Subcutaneous abdominal adipose tissue (tissue), 5 donors: Measurements from ENCODE around the gene SLC16A10.

ENCODE experiments used
- H3K27ac ChIP-seq: one replicate; pipeline ENCODE4 v1.7.0; 2013; ENCODE audit warnings: low read depth, mild to moderate bottlenecking, inconsistent platforms, low read length, moderate library complexity
- H3K27me3 ChIP-seq, 5 donors: one replicate each; pipeline ENCODE4 v1.7.0; 2013; ENCODE audit warnings: low read length in 5 of 5, inconsistent platforms in 1 of 5; ENCODE audit not compliant: control insufficient read depth in 5 of 5, insufficient read depth in 4 of 5
- H3K36me3 ChIP-seq, 5 donors: one replicate each; pipeline ENCODE4 v1.7.0; 2013; ENCODE audit warnings: low read length in 5 of 5; ENCODE audit not compliant: control insufficient read depth in 5 of 5, insufficient read depth in 5 of 5
- H3K4me1 ChIP-seq, 5 donors: one replicate each; pipeline ENCODE4 v1.7.0; 2013; ENCODE audit warnings: low read length in 5 of 5, mild to moderate bottlenecking in 3 of 5, moderate library complexity in 1 of 5; ENCODE audit not compliant: control insufficient read depth in 5 of 5, insufficient read depth in 5 of 5
- H3K4me3 ChIP-seq, 5 donors: one replicate each; pipeline ENCODE4 v1.7.0; 2013; ENCODE audit warnings: low read length in 5 of 5, low read depth in 1 of 5
- H3K9ac ChIP-seq, 5 donors: one replicate each; pipeline ENCODE4 v1.7.0; 2013; ENCODE audit warnings: low read length in 5 of 5, mild to moderate bottlenecking in 4 of 5, moderate library complexity in 3 of 5
- H3K9me3 ChIP-seq, 5 donors: one replicate each; pipeline ENCODE4 v1.7.0; 2013; ENCODE audit warnings: low read length in 5 of 5; ENCODE audit not compliant: control insufficient read depth in 5 of 5
- donor health status: healthy.
- donor health status: healthy.
- donor health status: healthy.
- donor health status: healthy.
- donor health status: healthy.

The SLC16A10 gene

GRCh38 chr6:111107589-111107988, 20.3 kb downstream of the SLC16A10 start:
- no peak overlapping the region for H3K4me3 ChIP-seq
- H3K36me3 ChIP-seq: no peaks in the 10 kb centered on the region
- H3K9me3 ChIP-seq: peaks cover 0 to 9% (median 4%) of the 10 kb centered on the region in 5 donors
- H3K4me1 ChIP-seq: no peaks in the 10 kb centered on the region
- no peaks in the 10 kb centered on the region for H3K27me3 ChIP-seq
- no peak overlapping the region for H3K9ac ChIP-seq
- H3K27ac ChIP-seq: no peak overlapping the region

GRCh38 chr6:111110036-111110435, 22.7 kb downstream of the SLC16A10 start:
- H3K36me3 ChIP-seq: no peaks in the 10 kb centered on the region
- peaks cover 0 to 9% (median 0%) of the 10 kb centered on the region in 5 donors for H3K4me1 ChIP-seq
- H3K27ac ChIP-seq: no peak overlapping the region

GRCh38 chr6:111113336-111114086, 26.2 kb downstream of the SLC16A10 start:
- H3K27me3 ChIP-seq: no peaks in the 10 kb centered on the region
- no peak overlapping the region for H3K4me3 ChIP-seq
- peak overlapping the region in 2 of 5 donors; percentile 25 to 71 for H3K9ac ChIP-seq
- peaks cover 0 to 9% (median 0%) of the 10 kb centered on the region in 5 donors for H3K4me1 ChIP-seq
- H3K9me3 ChIP-seq: no peaks in the 10 kb centered on the region
- no peaks in the 10 kb centered on the region for H3K36me3 ChIP-seq
- H3K27ac ChIP-seq: peak overlapping the region; percentile 56

More at GRCh38 chr6:111110036-111110435, 22.7 kb downstream of the SLC16A10 start:
- Histone ChIP-seq H3K4me3 (no peak overlapping the region), H3K9ac (no peak overlapping the region), H3K9me3 (peaks cover 0 to 9% (median 4%) of the 10 kb centered on the region in 5 donors), H3K27me3 (no peaks in the 10 kb centered on the region)

GRCh38 chr6:111114087-111114443, 26.8 kb downstream of the SLC16A10 start:
- H3K27me3 ChIP-seq: no peaks in the 10 kb centered on the region
- peaks cover 0 to 9% (median 0%) of the 10 kb centered on the region in 5 donors for H3K4me1 ChIP-seq
- H3K27ac ChIP-seq: peak overlapping the region; percentile 56
- H3K9ac ChIP-seq: no peak overlapping the region
- H3K4me3 ChIP-seq: no peak overlapping the region
- no peaks in the 10 kb centered on the region for H3K9me3 ChIP-seq
- no peaks in the 10 kb centered on the region for H3K36me3 ChIP-seq

- no peak overlapping the region for H3K9ac ChIP-seq
- H3K4me3 ChIP-seq: no peak overlapping the region
- peaks cover 0 to 9% (median 0%) of the 10 kb centered on the region in 5 donors for H3K4me1 ChIP-seq
- no peaks in the 10 kb centered on the region for H3K36me3 ChIP-seq
- H3K27ac ChIP-seq: no peak overlapping the region
- no peaks in the 10 kb centered on the region for H3K27me3 ChIP-seq
- H3K9me3 ChIP-seq: peaks cover 0 to 2% (median 0%) of the 10 kb centered on the region in 5 donors
Observed at GRCh38 chr6:111114482-111114881, 27.2 kb downstream of the SLC16A10 start.

GRCh38 chr6:111118826-111119225, 31.5 kb downstream of the SLC16A10 start:
- Histone ChIP-seq H3K4me1 (peaks cover 0 to 4% (median 0%) of the 10 kb centered on the region in 5 donors), H3K9me3 (peaks cover 0 to 4% (median 0%) of the 10 kb centered on the region in 5 donors), H3K4me3 (no peak overlapping the region), H3K9ac (no peak overlapping the region), H3K27ac (no peak overlapping the region), H3K27me3 (no peaks in the 10 kb centered on the region), H3K36me3 (no peaks in the 10 kb centered on the region)

GRCh38 chr6:111119571-111120329, 32.4 kb downstream of the SLC16A10 start:
- Histone ChIP-seq H3K9me3 (peaks cover 0 to 4% (median 0%) of the 10 kb centered on the region in 5 donors), H3K9ac (no peak overlapping the region), H3K4me1 (no peaks in the 10 kb centered on the region), H3K27ac (no peak overlapping the region), H3K36me3 (no peaks in the 10 kb centered on the region), H3K4me3 (no peak overlapping the region), H3K27me3 (no peaks in the 10 kb centered on the region)

- Histone ChIP-seq H3K27me3 (no peaks in the 10 kb centered on the region), H3K27ac (no peak overlapping the region), H3K4me3 (no peak overlapping the region), H3K9me3 (peaks cover 0 to 4% (median 0%) of the 10 kb centered on the region in 5 donors), H3K36me3 (no peaks in the 10 kb centered on the region), H3K9ac (no peak overlapping the region), H3K4me1 (no peaks in the 10 kb centered on the region)
Observed at GRCh38 chr6:111121789-111122350, 34.6 kb downstream of the SLC16A10 start.

- Histone ChIP-seq H3K4me3 (no peak overlapping the region), H3K36me3 (no peaks in the 10 kb centered on the region), H3K27ac (no peak overlapping the region), H3K9ac (no peak overlapping the region), H3K27me3 (no peaks in the 10 kb centered on the region), H3K9me3 (peaks cover 0 to 4% (median 0%) of the 10 kb centered on the region in 5 donors), H3K4me1 (peaks cover 0 to 8% (median 3%) of the 10 kb centered on the region in 5 donors)
Observed at GRCh38 chr6:111122458-111123286, 35.4 kb downstream of the SLC16A10 start.
